WTC11 (cell line): Measurements from ENCODE around the gene INPP4A.

Source experiments
- CTCF ChIP-seq: fragments of 200-600 bp; IDR thresholded peaks from 2 replicates; pipeline ENCODE4 v1.8.0; 2022; ENCODE audit warnings: antibody characterized with exemption
- NR3C1 ChIP-seq: sonication (generic); formaldehyde crosslinking; conservative IDR thresholded peaks from 2 replicates; pipeline ENCODE4 v1.8.1; 2023; ENCODE audit warnings: low read depth, mild to moderate bottlenecking, missing genetic modification reagents
- TEAD4 ChIP-seq: sonication (generic); formaldehyde crosslinking; IDR thresholded peaks from 2 replicates; pipeline ENCODE4 v1.8.0; 2022; ENCODE audit warnings: mild to moderate bottlenecking, missing genetic modification reagents
- TP53 ChIP-seq: sonication (generic); formaldehyde crosslinking; IDR thresholded peaks from 2 replicates; pipeline ENCODE4 v1.8.1; 2023; ENCODE audit warnings: mild to moderate bottlenecking, missing genetic modification reagents

- no peak for TF ChIP-seq CTCF
- TF ChIP-seq TP53 (CRISPR knock-in tag), result no peak
- no peak for TF ChIP-seq NR3C1 (CRISPR knock-in tag)
- TF ChIP-seq TEAD4 (CRISPR knock-in tag), result no peak
Measured at GRCh38 chr2:98453531-98453930, 8.9 kb downstream of the INPP4A start.
